H1 (cell line): ENCODE measurements around the gene IL17RD. TPM values are rescaled to one million over a fixed set of nuclear protein-coding genes. Genes with fewer than 3 reads are reported as not detected.

Experiments
- CTCF ChIA-PET: fragments of 300-600 bp; sonication (Branson Sonifier 250); formaldehyde crosslinking; loops from one replicate; lab custom pipeline; 2021; ENCODE audit not compliant: partially characterized antibody; lab: Charles Lee
- POLR2A ChIA-PET: fragments of 300-600 bp; sonication (Branson Sonifier 250); formaldehyde crosslinking; loops from one replicate; lab custom pipeline; 2021; ENCODE audit warnings: inconsistent platforms; ENCODE audit not compliant: partially characterized antibody; lab: Charles Lee
- DNase-seq, 2 experiments: peaks; one replicate each; pipeline versions ENCODE4 v3.0.0 to v3.0.0-alpha.2; 2010 to 2022; ENCODE audit warnings: low spot score in 2 of 2, low read depth in 1 of 2, mixed read lengths in 1 of 2
- FAIRE-seq: peaks from 2 replicates; lab custom pipeline; 2011; peaks lifted over from hg19 to GRCh38; lab: Jason Lieb, UNC
- H2AFZ ChIP-seq: 2 replicates; pipeline ENCODE4 v1.8.1; 2012; ENCODE audit warnings: low read length, inconsistent platforms
- H2AK5ac ChIP-seq: 2 replicates; pipeline ENCODE4 v1.6.1; 2013; ENCODE audit warnings: low read depth, low read length
- H2BK120ac ChIP-seq: replicated peaks from 2 replicates; pipeline ENCODE3; 2013; ENCODE audit warnings: low read depth, low read length, inconsistent platforms
- H2BK12ac ChIP-seq: 2 replicates; pipeline ENCODE4 v1.6.1; 2013; ENCODE audit warnings: low read depth, low read length
- H2BK15ac ChIP-seq: 2 replicates; pipeline ENCODE4 v1.6.1; 2013; ENCODE audit warnings: low read length
- H2BK20ac ChIP-seq: 2 replicates; pipeline ENCODE4 v1.6.1; 2013; ENCODE audit warnings: low read length
- H2BK5ac ChIP-seq: 2 replicates; pipeline ENCODE4 v1.6.1; 2013; ENCODE audit warnings: low read depth, low read length
- H3K14ac ChIP-seq: 2 replicates; pipeline ENCODE4 v1.6.1; 2013; ENCODE audit warnings: inconsistent platforms; ENCODE audit not compliant: insufficient read length
- H3K18ac ChIP-seq: 2 replicates; pipeline ENCODE4 v1.6.1; 2013; ENCODE audit warnings: low read length; ENCODE audit errors: extremely low read depth
- H3K23ac ChIP-seq: 2 replicates; pipeline ENCODE4 v1.6.1; 2013; ENCODE audit warnings: inconsistent platforms; ENCODE audit not compliant: insufficient read length
- H3K23me2 ChIP-seq: 2 replicates; pipeline ENCODE4 v1.6.1; 2013; ENCODE audit warnings: low read depth, low read length
- H3K27ac ChIP-seq: 2 replicates; pipeline ENCODE4 v1.6.1; 2011; ENCODE audit warnings: low read depth, low read length, inconsistent platforms
- H3K27me3 ChIP-seq, 4 experiments: replicated peaks in 1 of 4; 1 replicate in 1 of 4; 2 replicates in 3 of 4; pipeline versions ENCODE4 v1.6.1 to v1.8.1; 2011 to 2013; ENCODE audit warnings: low read length in 3 of 4, mild to moderate bottlenecking in 3 of 4, inconsistent platforms in 2 of 4, mixed read lengths in 2 of 4, moderate library complexity in 1 of 4; ENCODE audit not compliant: control insufficient read depth in 3 of 4, insufficient read depth in 3 of 4; ENCODE audit errors: extremely low read depth in 1 of 4
- H3K36me3 ChIP-seq, 4 experiments: 2 replicates each; pipeline versions ENCODE4 v1.6.1 to v1.8.1; 2011 to 2013; ENCODE audit warnings: mild to moderate bottlenecking in 4 of 4, low read length in 3 of 4, moderate library complexity in 2 of 4, control low read depth in 1 of 4, inconsistent platforms in 1 of 4; ENCODE audit not compliant: insufficient read depth in 4 of 4, control insufficient read depth in 2 of 4
- H3K4ac ChIP-seq: replicated peaks from 2 replicates; pipeline ENCODE3; 2013; ENCODE audit warnings: low read length, low read depth, mixed read lengths, inconsistent platforms; ENCODE audit not compliant: insufficient read length
- H3K4me1 ChIP-seq, 4 experiments: replicated peaks in 1 of 4; 1 replicate in 1 of 4; 2 replicates in 3 of 4; pipeline versions ENCODE4 v1.6.1 to v1.8.1; 2011 to 2013; ENCODE audit warnings: low read length in 3 of 4, inconsistent platforms in 2 of 4, mixed read lengths in 1 of 4; ENCODE audit not compliant: insufficient read depth in 4 of 4, control insufficient read depth in 3 of 4
- H3K4me2 ChIP-seq, 2 experiments: 2 replicates each; pipeline versions ENCODE4 v1.6.1 to v1.8.1; 2011 to 2013; ENCODE audit warnings: low read depth in 2 of 2, low read length in 2 of 2, control low read depth in 1 of 2, inconsistent platforms in 1 of 2, mild to moderate bottlenecking in 1 of 2; ENCODE audit not compliant: insufficient read depth in 1 of 2
- H3K4me3 ChIP-seq, 4 experiments: fragments of 200-600, 300-600 bp in 1 of 4; sonication (generic), shearing (Covaris generic), sonication (Bioruptor Twin) in 1 of 4; 2 replicates each; pipeline versions ENCODE4 v1.5.1 to v1.8.1; 2011 to 2016; ENCODE audit warnings: low read length in 4 of 4, low read depth in 3 of 4, control low read depth in 2 of 4, inconsistent platforms in 2 of 4, mild to moderate bottlenecking in 2 of 4, mixed read lengths in 1 of 4, moderate library complexity in 1 of 4; ENCODE audit not compliant: insufficient read depth in 2 of 4; ENCODE audit errors: extremely low read depth in 1 of 4
- H3K56ac ChIP-seq: replicated peaks from 2 replicates; pipeline ENCODE3; 2013; ENCODE audit warnings: low read depth, mild to moderate bottlenecking, mixed read lengths, low read length, inconsistent platforms; ENCODE audit not compliant: insufficient read length
- H3K79me1 ChIP-seq: 2 replicates; pipeline ENCODE4 v1.6.1; 2013; ENCODE audit warnings: low read depth, low read length, control low read depth
- H3K79me2 ChIP-seq, 2 experiments: 2 replicates each; pipeline versions ENCODE4 v1.6.1 to v1.8.1; 2012 to 2013; ENCODE audit warnings: low read length in 2 of 2, mild to moderate bottlenecking in 2 of 2, inconsistent platforms in 1 of 2; ENCODE audit not compliant: insufficient read depth in 2 of 2, control insufficient read depth in 1 of 2
- H3K9ac ChIP-seq, 4 experiments: replicated peaks in 1 of 4; 1 replicate in 1 of 4; 2 replicates in 3 of 4; pipeline versions ENCODE4 v1.6.1 to v1.8.1; 2011 to 2013; ENCODE audit warnings: low read depth in 3 of 4, low read length in 3 of 4, control low read depth in 2 of 4, mild to moderate bottlenecking in 2 of 4, moderate library complexity in 2 of 4, inconsistent platforms in 1 of 4; ENCODE audit errors: extremely low read depth in 1 of 4
- H3K9me3 ChIP-seq, 2 experiments: 2 replicates each; pipeline versions ENCODE4 v1.6.1 to v1.8.1; 2012 to 2013; ENCODE audit warnings: mild to moderate bottlenecking in 2 of 2, moderate library complexity in 2 of 2, control low read depth in 1 of 2, inconsistent platforms in 1 of 2, low read depth in 1 of 2, low read length in 1 of 2, mixed read lengths in 1 of 2; ENCODE audit not compliant: insufficient read depth in 2 of 2
- H4K20me1 ChIP-seq, 2 experiments: replicated peaks in 1 of 2; 2 replicates each; pipeline versions ENCODE3 to v1.8.1; 2011 to 2013; ENCODE audit warnings: inconsistent platforms in 2 of 2, low read length in 2 of 2, mild to moderate bottlenecking in 1 of 2; ENCODE audit not compliant: insufficient read depth in 2 of 2, control insufficient read depth in 1 of 2
- H4K5ac ChIP-seq: 2 replicates; pipeline ENCODE4 v1.6.1; 2013; ENCODE audit warnings: low read length, low read depth, mixed read lengths, inconsistent platforms; ENCODE audit not compliant: insufficient read length
- H4K8ac ChIP-seq: 2 replicates; pipeline ENCODE4 v1.8.0; 2013; ENCODE audit warnings: mild to moderate bottlenecking, moderate library complexity, low read length, inconsistent platforms; ENCODE audit not compliant: insufficient read depth; ENCODE audit errors: extremely low read depth
- H4K91ac ChIP-seq: replicated peaks from 2 replicates; pipeline ENCODE3; 2013; ENCODE audit warnings: low read length, mixed read lengths, inconsistent platforms; ENCODE audit not compliant: insufficient read length
- ASH2L ChIP-seq: fragments of 200-600, 300-600 bp; sonication (generic); IDR thresholded peaks from one replicate; pipeline ENCODE4 v1.7.1; 2017; ENCODE audit warnings: low read length
- BACH1 ChIP-seq: IDR thresholded peaks from 2 replicates; pipeline ENCODE4 v1.6.1; 2012; ENCODE audit warnings: low read length, improper control_type of control experiment
- BRCA1 ChIP-seq: IDR thresholded peaks from 2 replicates; pipeline ENCODE4 v1.6.1; 2012; ENCODE audit warnings: low read depth, low read length, improper control_type of control experiment
- CHD1 ChIP-seq: IDR thresholded peaks from 2 replicates; pipeline ENCODE4 v1.6.1; 2012; ENCODE audit warnings: low read depth, low read length, improper control_type of control experiment
- EGR1 ChIP-seq: IDR thresholded peaks from 2 replicates; pipeline ENCODE4 v1.6.1; 2011; ENCODE audit warnings: low read depth, low read length, borderline replicate concordance
- GABPA ChIP-seq: IDR thresholded peaks from 2 replicates; pipeline ENCODE4 v1.6.1; 2011; ENCODE audit warnings: mild to moderate bottlenecking, low read length, moderate library complexity, borderline replicate concordance; ENCODE audit not compliant: insufficient read depth
- NRF1 ChIP-seq: IDR thresholded peaks from 2 replicates; pipeline ENCODE4 v1.6.1; 2011; ENCODE audit warnings: mild to moderate bottlenecking, low read depth, low read length, improper control_type of control experiment
- POU5F1 ChIP-seq: IDR thresholded peaks from 2 replicates; pipeline ENCODE4 v1.6.1; 2011; ENCODE audit warnings: low read depth, mild to moderate bottlenecking, low read length, moderate library complexity
- RXRA ChIP-seq: IDR thresholded peaks from 2 replicates; pipeline ENCODE4 v1.6.1; 2011; ENCODE audit warnings: low read depth, mild to moderate bottlenecking, low read length, moderate library complexity; ENCODE audit not compliant: insufficient read depth
- SP4 ChIP-seq: IDR thresholded peaks from 2 replicates; pipeline ENCODE4 v1.6.1; 2012; ENCODE audit warnings: low read length, inconsistent platforms
- TAF7 ChIP-seq: optimal IDR thresholded peaks from 2 replicates; pipeline ENCODE3; 2011; ENCODE audit warnings: low read depth, mild to moderate bottlenecking, inconsistent platforms, low read length, moderate library complexity, borderline replicate concordance
- TEAD4 ChIP-seq: IDR thresholded peaks from 2 replicates; pipeline ENCODE4 v1.6.1; 2012; ENCODE audit warnings: low read depth, low read length, inconsistent platforms, mixed read lengths
- WGBS, 2 experiments: shearing (Covaris generic) in 1 of 2; methylation state at CpG; one replicate each; pipeline versions ENCODE4 v1.1.6 to v1.1.7; 2013 to 2015; ENCODE audit warnings: low lambda C conversion rate in 2 of 2, mixed read lengths in 2 of 2, inconsistent platforms in 1 of 2, low coverage in 1 of 2, missing lambda C conversion rate in 1 of 2; ENCODE audit not compliant: insufficient replicate concordance in 2 of 2, insufficient coverage in 1 of 2, insufficient read length in 1 of 2; ENCODE audit errors: extremely low coverage in 1 of 2, missing lambda C conversion rate in 1 of 2; 5-methylcytosine and 5-hydroxymethylcytosine counted together
- polyA plus RNA-seq, 7 experiments: library from polyadenylated mRNA; depleted of rRNA in 3 of 7; stranded (reverse) in 5 of 7; unstranded in 2 of 7; fragments of >200 nt in 5 of 7; fragments of 200-250 nt in 2 of 7; gene quantifications; 1 replicate in 5 of 7; 2 replicates in 1 of 7; 4 replicates in 1 of 7; pipeline versions ENCODE4 v1.2.1 to v1.2.3, GENCODE V29; 2011 to 2013; ENCODE audit warnings: missing spikeins in 2 of 7, mixed read lengths in 2 of 7
- total RNA-seq: library from RNA; stranded (reverse); fragmentation: NEBNext Ultra II Directional; extraction: Animal tissue kit (Norgen Biotek cat#: 25700); gene quantifications from 2 replicates; pipeline ENCODE4 v1.2.1, GENCODE V29; 2021
- TF ChIP-seq, protein P1 (sequence below), 3 experiments: IDR thresholded peaks; 1 replicate in 2 of 3; 2 replicates in 1 of 3; pipeline versions ENCODE4 v1.5.1 to v1.6.1; 2011; ENCODE audit warnings: low read length in 3 of 3, mild to moderate bottlenecking in 3 of 3, inconsistent platforms in 2 of 3, low read depth in 1 of 3, moderate library complexity in 1 of 3; ENCODE audit not compliant: insufficient read depth in 1 of 3; ENCODE audit errors: control extremely low read depth in 1 of 3

The IL17RD gene
- total and polyA plus RNA-seq, 2 of the 8 experiments (the other 6 are each of a cell fraction or from before 2014, with no cell fraction given), result 10.9 to 48.9 TPM

DNA sequence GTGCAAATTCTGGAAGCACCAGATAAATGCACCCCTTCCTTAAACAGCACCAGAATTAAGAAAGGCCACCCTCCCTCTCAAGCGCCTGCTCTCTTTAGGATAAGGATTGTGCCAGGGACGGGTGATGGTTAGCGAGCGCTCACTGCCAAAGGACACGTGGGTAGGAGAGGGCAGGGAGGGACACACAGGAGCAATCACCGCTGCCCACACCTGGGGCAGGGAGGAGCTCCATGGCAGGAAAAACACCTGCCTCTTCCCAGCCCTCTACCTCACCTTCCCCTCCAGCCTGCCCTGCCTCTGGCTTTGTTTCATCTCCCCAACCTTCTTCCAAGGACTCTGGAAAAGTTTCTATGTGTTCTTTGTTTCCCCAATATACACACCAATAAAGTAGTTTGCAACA, 112.0 kb downstream of the IL17RD start:
- FAIRE-seq, result no peak
- POLR2A ChIA-PET, result no interaction called here
- H4K8ac ChIP-seq, result no peak overlapping the region
- TF ChIP-seq GABPA (no peak), TEAD4 (no peak), BRCA1 (no peak), RXRA (no peak), POU5F1 (no peak), NRF1 (no peak), CHD1 (no peak), BACH1 (no peak), ASH2L (no peak), EGR1 (no peak), TAF7 (no peak), SP4 (no peak)
- TF ChIP-seq, protein P1, sequence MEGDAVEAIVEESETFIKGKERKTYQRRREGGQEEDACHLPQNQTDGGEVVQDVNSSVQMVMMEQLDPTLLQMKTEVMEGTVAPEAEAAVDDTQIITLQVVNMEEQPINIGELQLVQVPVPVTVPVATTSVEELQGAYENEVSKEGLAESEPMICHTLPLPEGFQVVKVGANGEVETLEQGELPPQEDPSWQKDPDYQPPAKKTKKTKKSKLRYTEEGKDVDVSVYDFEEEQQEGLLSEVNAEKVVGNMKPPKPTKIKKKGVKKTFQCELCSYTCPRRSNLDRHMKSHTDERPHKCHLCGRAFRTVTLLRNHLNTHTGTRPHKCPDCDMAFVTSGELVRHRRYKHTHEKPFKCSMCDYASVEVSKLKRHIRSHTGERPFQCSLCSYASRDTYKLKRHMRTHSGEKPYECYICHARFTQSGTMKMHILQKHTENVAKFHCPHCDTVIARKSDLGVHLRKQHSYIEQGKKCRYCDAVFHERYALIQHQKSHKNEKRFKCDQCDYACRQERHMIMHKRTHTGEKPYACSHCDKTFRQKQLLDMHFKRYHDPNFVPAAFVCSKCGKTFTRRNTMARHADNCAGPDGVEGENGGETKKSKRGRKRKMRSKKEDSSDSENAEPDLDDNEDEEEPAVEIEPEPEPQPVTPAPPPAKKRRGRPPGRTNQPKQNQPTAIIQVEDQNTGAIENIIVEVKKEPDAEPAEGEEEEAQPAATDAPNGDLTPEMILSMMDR (IDR thresholded peaks at IDR 0.05; ENCODE audit: control extremely low read depth in 1 of 3, insufficient read depth in 1 of 3, low read depth in 1 of 3, low read length in 3 of 3), result no peak

More for the DNA sequence above, 112.0 kb downstream of the IL17RD start:
- no peak overlapping the region for H2AK5ac ChIP-seq
- no peak overlapping the region for H3K14ac ChIP-seq
- 0 out of 2 replicates have a peak overlapping the region, but pooled peaks have one; percentile 61 for H2BK20ac ChIP-seq
- no peaks in the 10 kb centered on the region for H3K79me1 ChIP-seq
- no peak overlapping the region for H3K4me2 ChIP-seq
- peaks cover 0 to 1% of the 10 kb centered on the region in 2 experiments for H4K20me1 ChIP-seq
- no peaks in the 10 kb centered on the region for H3K9me3 ChIP-seq
- no peak for DNase-seq
- CTCF ChIA-PET, result no interaction called here
- H3K56ac ChIP-seq, result no peak overlapping the region
- peak overlapping the region; percentile 39; the same call in 1 of the 2 replicates for H2BK12ac ChIP-seq
- H3K23ac ChIP-seq, result no peak overlapping the region
- H3K18ac ChIP-seq, result no peak overlapping the region
- H2BK5ac ChIP-seq, result peak overlapping the region; percentile 44; the same call in 1 of the 2 replicates
- no peak overlapping the region for H4K91ac ChIP-seq
- no peak overlapping the region for H3K4me3 ChIP-seq
- no peaks in the 10 kb centered on the region for H3K36me3 ChIP-seq
- H3K23me2 ChIP-seq, result no peaks in the 10 kb centered on the region
- H3K79me2 ChIP-seq, result no peaks in the 10 kb centered on the region
- H2BK15ac ChIP-seq, result no peak overlapping the region
- H2AFZ ChIP-seq, result no peak overlapping the region
- no peak overlapping the region for H3K9ac ChIP-seq
- no peak overlapping the region for H3K27ac ChIP-seq
- H3K27me3 ChIP-seq, result no peaks in the 10 kb centered on the region
- H2BK120ac ChIP-seq, result no peak overlapping the region
- H3K4ac ChIP-seq, result no peak overlapping the region
- H4K5ac ChIP-seq, result no peak overlapping the region
- no peaks in the 10 kb centered on the region; a peak in 1 of 7 replicates for H3K4me1 ChIP-seq
- 91% methylated on average over 6 of the region's 6 CpGs; no CpG with 5 or more reads in 1 of the 2 experiments for WGBS, 2 experiments
